IPS-18a (cell line): ENCODE results near the gene MCRIP2.

Experiments
- H3K27ac ChIP-seq: one replicate; pipeline ENCODE4 v1.5.1; 2013; ENCODE audit warnings: low read length
- H3K27me3 ChIP-seq: one replicate; pipeline ENCODE4 v1.6.1; 2013; ENCODE audit warnings: mild to moderate bottlenecking, low read length; ENCODE audit not compliant: control insufficient read depth, insufficient read depth
- H3K36me3 ChIP-seq: one replicate; pipeline ENCODE4 v1.6.1; 2013; ENCODE audit warnings: low read depth, low read length; ENCODE audit not compliant: control insufficient read depth
- H3K4me1 ChIP-seq: one replicate; pipeline ENCODE4 v1.6.1; 2013; ENCODE audit warnings: low read depth, low read length; ENCODE audit not compliant: control insufficient read depth
- H3K4me3 ChIP-seq: one replicate; pipeline ENCODE4 v1.5.1; 2013; ENCODE audit warnings: low read length
- H3K9ac ChIP-seq: one replicate; pipeline ENCODE4 v1.6.1; 2013; ENCODE audit warnings: mild to moderate bottlenecking, low read length, moderate library complexity
- H3K9me3 ChIP-seq: one replicate; pipeline ENCODE4 v1.6.1; 2013; ENCODE audit warnings: low read depth, low read length; ENCODE audit not compliant: control insufficient read depth

Gene MCRIP2

GRCh38 chr16:636206-637080 lies 5.2 kb upstream of the MCRIP2 start, which contains the start of gene METTL26:
Gene METTL26 (minus strand): TSS chr16:636305. CDS start chr16:636290, 15 bp downstream.
- H3K27me3 ChIP-seq = no peaks in the 10 kb centered on the region
- H3K9me3 ChIP-seq = no peaks in the 10 kb centered on the region
- no peaks in the 10 kb centered on the region for H3K36me3 ChIP-seq
- peaks cover 9% of the 10 kb centered on the region for H3K4me1 ChIP-seq
- H3K27ac ChIP-seq = no peak within 1 kb of the TSS
- H3K9ac ChIP-seq = peak within 1 kb of the TSS; percentile 69
- H3K4me3 ChIP-seq = peak within 1 kb of the TSS; percentile 95

- no peaks in the 10 kb centered on the region for H3K36me3 ChIP-seq
- H3K27me3 ChIP-seq = peaks cover 1% of the 10 kb centered on the region
- peak overlapping the region; percentile 95 for H3K4me3 ChIP-seq
- no peaks in the 10 kb centered on the region for H3K9me3 ChIP-seq
- H3K27ac ChIP-seq = no peak overlapping the region
- peak overlapping the region; percentile 58 for H3K9ac ChIP-seq
- peaks cover 9% of the 10 kb centered on the region for H3K4me1 ChIP-seq
These were observed 4.3 kb upstream of the MCRIP2 start for GRCh38 chr16:637081-638018.

- Histone ChIP-seq H3K27me3 (peaks cover 9% of the 10 kb centered on the region), H3K27ac (no peak overlapping the region), H3K9ac (no peak overlapping the region), H3K4me1 (peaks cover 9% of the 10 kb centered on the region), H3K4me3 (no peak overlapping the region), H3K36me3 (no peaks in the 10 kb centered on the region), H3K9me3 (no peaks in the 10 kb centered on the region)
These were observed 3.5 kb upstream of the MCRIP2 start for GRCh38 chr16:638034-638543.

- peaks cover 10% of the 10 kb centered on the region for H3K27me3 ChIP-seq
- H3K36me3 ChIP-seq = no peaks in the 10 kb centered on the region
- H3K27ac ChIP-seq = no peak overlapping the region
- H3K9ac ChIP-seq = no peak overlapping the region
- peaks cover 9% of the 10 kb centered on the region for H3K4me1 ChIP-seq
- no peaks in the 10 kb centered on the region for H3K9me3 ChIP-seq
- H3K4me3 ChIP-seq = no peak overlapping the region
These were observed 2.8 kb upstream of the MCRIP2 start for GRCh38 chr16:638836-639235.

- Histone ChIP-seq H3K27ac (no peak overlapping the region), H3K36me3 (no peaks in the 10 kb centered on the region), H3K9me3 (no peaks in the 10 kb centered on the region), H3K4me1 (peaks cover 9% of the 10 kb centered on the region), H3K27me3 (peaks cover 10% of the 10 kb centered on the region), H3K9ac (no peak overlapping the region), H3K4me3 (no peak overlapping the region)
These were observed 1.0 kb upstream of the MCRIP2 start for GRCh38 chr16:640614-641013.

GRCh38 chr16:642189-643049 lies 791 bp downstream of the MCRIP2 start:
- H3K36me3 ChIP-seq = no peaks in the 10 kb centered on the region
- H3K4me3 ChIP-seq = peak overlapping the region; percentile 65
- H3K27me3 ChIP-seq = peaks cover 10% of the 10 kb centered on the region
- peak overlapping the region; percentile 59 for H3K9ac ChIP-seq
- no peak overlapping the region for H3K27ac ChIP-seq
- peaks cover 9% of the 10 kb centered on the region for H3K4me1 ChIP-seq
- no peaks in the 10 kb centered on the region for H3K9me3 ChIP-seq

- no peak overlapping the region for H3K27ac ChIP-seq
- H3K4me3 ChIP-seq = peak overlapping the region; percentile 65
- H3K9ac ChIP-seq = peak overlapping the region; percentile 59
- peaks cover 6% of the 10 kb centered on the region for H3K4me1 ChIP-seq
- no peaks in the 10 kb centered on the region for H3K36me3 ChIP-seq
- H3K9me3 ChIP-seq = no peaks in the 10 kb centered on the region
- H3K27me3 ChIP-seq = peaks cover 10% of the 10 kb centered on the region
These were observed 1.4 kb downstream of the MCRIP2 start for GRCh38 chr16:643050-643368.

GRCh38 chr16:644556-644955 lies 2.9 kb downstream of the MCRIP2 start:
- Histone ChIP-seq H3K9ac (no peak overlapping the region), H3K4me1 (peaks cover 8% of the 10 kb centered on the region), H3K27ac (no peak overlapping the region), H3K36me3 (no peaks in the 10 kb centered on the region), H3K27me3 (peaks cover 10% of the 10 kb centered on the region), H3K9me3 (no peaks in the 10 kb centered on the region), H3K4me3 (no peak overlapping the region)

GRCh38 chr16:645852-646678 lies 4.4 kb downstream of the MCRIP2 start:
- peaks cover 8% of the 10 kb centered on the region for H3K4me1 ChIP-seq
- H3K4me3 ChIP-seq = no peak overlapping the region
- no peak overlapping the region for H3K27ac ChIP-seq
- H3K36me3 ChIP-seq = no peaks in the 10 kb centered on the region
- no peak overlapping the region for H3K9ac ChIP-seq
- peaks cover 10% of the 10 kb centered on the region for H3K27me3 ChIP-seq
- no peaks in the 10 kb centered on the region for H3K9me3 ChIP-seq

- no peaks in the 10 kb centered on the region for H3K36me3 ChIP-seq
- H3K27ac ChIP-seq = no peak overlapping the region
- peaks cover 5% of the 10 kb centered on the region for H3K4me1 ChIP-seq
- no peak overlapping the region for H3K4me3 ChIP-seq
- no peak overlapping the region for H3K9ac ChIP-seq
- no peaks in the 10 kb centered on the region for H3K9me3 ChIP-seq
- H3K27me3 ChIP-seq = peaks cover 10% of the 10 kb centered on the region
These were observed 5.1 kb downstream of the MCRIP2 start for GRCh38 chr16:646679-647172.
